Bronchial epithelial cell (primary cell): ENCODE measurements around the gene KRT6A. TPM values are rescaled to one million over a fixed set of nuclear protein-coding genes. Genes with fewer than 3 reads are reported as not detected.

ENCODE experiments used
- DNase-seq: peaks from one replicate; pipeline ENCODE4 v3.0.0-alpha.2; 2010; ENCODE audit warnings: low read depth
- FAIRE-seq: peaks from 2 replicates; lab custom pipeline; 2011; peaks lifted over from hg19 to GRCh38; lab: Jason Lieb, UNC
- H3K27me3 ChIP-seq: 2 replicates; pipeline ENCODE4 v1.5.1; 2011; ENCODE audit warnings: low read length; ENCODE audit not compliant: control insufficient read depth, insufficient read depth
- H3K36me3 ChIP-seq: 2 replicates; pipeline ENCODE4 v1.5.1; 2011; ENCODE audit warnings: low read length; ENCODE audit not compliant: control insufficient read depth, insufficient read depth
- H3K4me3 ChIP-seq: 2 replicates; pipeline ENCODE4 v1.5.1; 2011; ENCODE audit warnings: mild to moderate bottlenecking, low read depth, low read length, control low read depth
- CTCF ChIP-seq: IDR thresholded peaks from 2 replicates; pipeline ENCODE4 v1.5.1; 2011; ENCODE audit warnings: mild to moderate bottlenecking, moderate library complexity, low read length, control low read depth, inconsistent platforms; ENCODE audit not compliant: insufficient read depth, severe bottlenecking
- total RNA-seq: library from RNA; depleted of rRNA; stranded (reverse); fragments of >200 nt; gene quantifications from 2 replicates; pipeline ENCODE4 v1.2.1, GENCODE V29; 2014

The KRT6A gene
- total RNA-seq, 1 donor from 2014 or later = 13,929 TPM

GRCh38 chr12:52523824-52524223, 30.8 kb upstream of the KRT6A start:
- H3K27me3 ChIP-seq = no peaks in the 10 kb centered on the region
- no peak for TF ChIP-seq CTCF
- peak; percentile 74 for DNase-seq
- no peak overlapping the region for H3K4me3 ChIP-seq
- FAIRE-seq = no peak
- H3K36me3 ChIP-seq = peaks cover 10% of the 10 kb centered on the region

DNA sequence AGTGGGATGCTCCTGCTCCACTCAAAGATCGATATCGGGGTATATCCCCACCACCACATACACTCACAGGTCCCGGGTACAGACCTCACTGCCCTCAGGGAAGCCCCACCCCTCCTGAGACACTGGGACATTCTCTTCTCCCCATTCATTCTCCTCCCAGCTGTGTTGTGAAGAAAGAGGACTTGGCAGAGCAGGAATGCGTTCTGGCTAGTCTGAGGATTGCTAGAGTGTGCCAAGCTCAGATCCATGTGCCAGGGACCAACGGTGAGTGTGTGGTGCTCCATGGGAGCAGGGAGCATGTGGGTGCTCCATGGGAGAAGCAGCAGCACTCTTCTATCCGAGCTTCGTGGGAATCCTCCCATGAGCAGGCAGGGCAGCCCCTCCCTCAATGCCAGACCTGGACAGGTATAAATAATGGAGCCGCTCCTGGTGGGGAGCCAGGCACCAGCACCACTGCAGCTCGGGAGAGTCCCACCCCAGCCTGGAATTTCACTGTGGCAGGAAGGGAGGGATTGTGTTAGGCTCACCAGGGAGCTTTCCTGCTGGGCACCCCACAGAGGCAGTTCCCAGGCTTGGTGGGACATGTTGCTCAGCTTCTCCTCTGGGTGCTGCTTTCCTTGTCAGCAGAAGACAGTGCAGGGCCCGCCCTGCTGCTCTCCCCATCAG, 29.4 kb upstream of the KRT6A start:
- Histone ChIP-seq H3K27me3 (no peaks in the 10 kb centered on the region), H3K4me3 (peak overlapping the region; percentile 11), H3K36me3 (peaks cover 18% of the 10 kb centered on the region)
- FAIRE-seq (peak; percentile 98), DNase-seq (peak; percentile 96)
- TF ChIP-seq CTCF = no peak

DNA sequence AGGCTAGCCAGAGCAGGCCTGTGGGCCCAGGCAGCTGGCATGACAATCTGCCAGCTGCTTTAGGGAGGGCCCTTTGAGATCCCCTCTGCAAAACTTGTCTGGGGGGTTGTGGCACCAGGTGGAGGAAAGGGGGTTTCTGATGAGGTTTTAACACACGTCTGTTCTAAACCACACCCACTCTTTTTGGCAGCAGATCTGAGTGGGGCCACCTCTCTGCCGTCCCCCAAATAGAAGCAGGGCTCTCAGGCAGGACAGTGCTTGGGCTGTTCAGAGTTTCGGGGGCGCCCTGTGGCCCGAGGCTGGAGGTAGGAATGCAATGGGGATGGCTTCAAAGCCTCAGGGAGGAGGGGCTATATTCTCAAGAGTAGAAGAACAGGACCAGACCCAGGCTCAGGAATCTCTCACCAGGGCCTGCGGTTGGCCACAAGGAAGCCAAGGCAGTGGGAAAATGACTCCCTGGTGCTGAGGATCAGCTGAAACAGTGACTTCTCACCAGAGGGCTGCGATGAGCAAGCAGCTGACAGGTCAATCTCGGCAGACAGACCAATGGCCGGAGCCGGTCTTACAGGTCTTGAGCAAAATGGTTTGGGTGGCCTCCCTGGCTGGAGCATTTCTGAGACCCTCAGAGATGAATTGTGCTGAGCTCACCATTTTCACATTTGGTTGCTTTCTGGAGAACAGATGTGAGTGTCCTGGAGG, 28.7 kb upstream of the KRT6A start:
- no peak for FAIRE-seq

DNA sequence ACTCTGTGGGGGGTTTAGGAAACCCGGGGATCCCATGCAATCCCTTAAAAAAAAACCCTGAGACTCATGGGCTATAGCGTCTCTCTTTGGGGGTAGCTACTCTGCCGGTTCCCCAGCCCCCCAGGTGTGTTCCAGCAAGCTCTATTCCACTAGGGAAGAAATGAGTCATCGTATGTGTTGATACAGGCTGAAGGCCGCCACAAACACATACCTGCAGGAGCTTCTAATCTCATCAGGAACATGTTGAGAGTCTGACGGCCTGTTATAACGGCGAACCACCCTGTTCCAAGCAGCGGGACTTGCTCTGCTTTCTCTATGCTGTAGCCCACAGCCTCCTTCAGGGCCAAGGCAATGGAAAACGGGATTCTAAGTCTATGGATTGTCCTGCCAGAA, 28.1 kb upstream of the KRT6A start:
- peak; percentile 96 for FAIRE-seq
- H3K27me3 ChIP-seq = no peaks in the 10 kb centered on the region
- peak overlapping the region; percentile 56 for H3K4me3 ChIP-seq
- peaks cover 26% of the 10 kb centered on the region for H3K36me3 ChIP-seq
- TF ChIP-seq CTCF = no peak
- peak; percentile 98 for DNase-seq

More for the DNA sequence above, 28.7 kb upstream of the KRT6A start:
- Histone ChIP-seq H3K4me3 (peak overlapping the region; percentile 11), H3K36me3 (peaks cover 24% of the 10 kb centered on the region), H3K27me3 (no peaks in the 10 kb centered on the region)
- no peak for TF ChIP-seq CTCF
- peak; percentile 93 for DNase-seq

GRCh38 chr12:52519826-52520662, 27.0 kb upstream of the KRT6A start, which contains the start of gene KRT5:
Gene KRT5 (minus strand): TSS chr12:52520394. CDS start chr12:52520296, 98 bp downstream.
- TF ChIP-seq CTCF = no peak
- peak within 1 kb of the TSS; percentile 56 for H3K4me3 ChIP-seq
- peaks cover 26% of the 10 kb centered on the region for H3K36me3 ChIP-seq
- H3K27me3 ChIP-seq = no peaks in the 10 kb centered on the region
- peak; percentile 89 for FAIRE-seq
- DNase-seq = peak; percentile 97
